GM12878 (cell line): ENCODE measurements around the gene FAM186B. TPM values are rescaled to one million over a fixed set of nuclear protein-coding genes. Genes with fewer than 3 reads are reported as not detected.

Experiments
- CHD4 ChIP-seq: fragments of 200-600 bp; sonication (generic); IDR thresholded peaks from 2 replicates; pipeline ENCODE4 v1.6.1; 2016; ENCODE audit warnings: mild to moderate bottlenecking
- KAT2A ChIP-seq: conservative IDR thresholded peaks from 2 replicates; pipeline ENCODE4 v1.6.1; 2011; ENCODE audit warnings: low read depth, low read length; ENCODE audit not compliant: control insufficient read depth
- USF1 ChIP-seq: IDR thresholded peaks from 2 replicates; pipeline ENCODE4 v1.6.1; 2011; ENCODE audit warnings: borderline replicate concordance, low read depth, mild to moderate bottlenecking, moderate library complexity, mixed read lengths, low read length; ENCODE audit not compliant: insufficient read depth; ENCODE audit errors: extremely low read length
- ZBED1 ChIP-seq: IDR thresholded peaks from 2 replicates; pipeline ENCODE4 v1.6.1; 2016; ENCODE audit warnings: borderline replicate concordance
- polyA plus RNA-seq, 11 experiments: library from polyadenylated mRNA; depleted of rRNA in 4 of 11; unstranded in 6 of 11; stranded (reverse) in 5 of 11; fragments of >200 nt; fragmentation: Nextera tagmentation in 4 of 11; fragmentation: Illumina TruSeq in 1 of 11; extraction: Ambion mirVana in 4 of 11; extraction: Trizol in 1 of 11; gene quantifications; 1 replicate in 1 of 11; 2 replicates in 10 of 11; pipeline versions ENCODE4 v1.2.1 to v1.2.3, GENCODE V29; 2011 to 2016; ENCODE audit warnings: inconsistent platforms in 2 of 11, missing spikeins in 2 of 11, low read depth in 1 of 11
- total RNA-seq, 4 experiments: library from RNA; depleted of rRNA in 3 of 4; stranded (reverse); fragments of >200 nt in 3 of 4; fragmentation: Illumina TruSeq in 1 of 4; extraction: Trizol in 1 of 4; gene quantifications; 2 replicates each; pipeline versions ENCODE4 v1.2.1 to v1.2.3, GENCODE V29; 2013 to 2021
- TF ChIP-seq, protein P1 (sequence below): IDR thresholded peaks from 2 replicates; pipeline ENCODE4 v1.6.1; 2012; ENCODE audit warnings: mild to moderate bottlenecking, low read depth, low read length
- TF ChIP-seq, protein P2 (sequence below): fragments of 450-650 bp; formaldehyde crosslinking; IDR thresholded peaks from 2 replicates; pipeline ENCODE4 v1.4.0; 2022; ENCODE audit warnings: mild to moderate bottlenecking, moderate library complexity

FAM186B gene
- total and polyA plus RNA-seq, 10 of the 15 experiments (the other 5 are each of a cell fraction or from before 2014, with no cell fraction given), result 0.13 to 0.79 (median 0.51) TPM

GRCh38 chr12:49559011-49559675 lies 46.3 kb downstream of the FAM186B start (continued):
- TF ChIP-seq USF1 (no peak), CHD4 (no peak), ZBED1 (no peak), KAT2A (no peak)
- TF ChIP-seq, protein P1, sequence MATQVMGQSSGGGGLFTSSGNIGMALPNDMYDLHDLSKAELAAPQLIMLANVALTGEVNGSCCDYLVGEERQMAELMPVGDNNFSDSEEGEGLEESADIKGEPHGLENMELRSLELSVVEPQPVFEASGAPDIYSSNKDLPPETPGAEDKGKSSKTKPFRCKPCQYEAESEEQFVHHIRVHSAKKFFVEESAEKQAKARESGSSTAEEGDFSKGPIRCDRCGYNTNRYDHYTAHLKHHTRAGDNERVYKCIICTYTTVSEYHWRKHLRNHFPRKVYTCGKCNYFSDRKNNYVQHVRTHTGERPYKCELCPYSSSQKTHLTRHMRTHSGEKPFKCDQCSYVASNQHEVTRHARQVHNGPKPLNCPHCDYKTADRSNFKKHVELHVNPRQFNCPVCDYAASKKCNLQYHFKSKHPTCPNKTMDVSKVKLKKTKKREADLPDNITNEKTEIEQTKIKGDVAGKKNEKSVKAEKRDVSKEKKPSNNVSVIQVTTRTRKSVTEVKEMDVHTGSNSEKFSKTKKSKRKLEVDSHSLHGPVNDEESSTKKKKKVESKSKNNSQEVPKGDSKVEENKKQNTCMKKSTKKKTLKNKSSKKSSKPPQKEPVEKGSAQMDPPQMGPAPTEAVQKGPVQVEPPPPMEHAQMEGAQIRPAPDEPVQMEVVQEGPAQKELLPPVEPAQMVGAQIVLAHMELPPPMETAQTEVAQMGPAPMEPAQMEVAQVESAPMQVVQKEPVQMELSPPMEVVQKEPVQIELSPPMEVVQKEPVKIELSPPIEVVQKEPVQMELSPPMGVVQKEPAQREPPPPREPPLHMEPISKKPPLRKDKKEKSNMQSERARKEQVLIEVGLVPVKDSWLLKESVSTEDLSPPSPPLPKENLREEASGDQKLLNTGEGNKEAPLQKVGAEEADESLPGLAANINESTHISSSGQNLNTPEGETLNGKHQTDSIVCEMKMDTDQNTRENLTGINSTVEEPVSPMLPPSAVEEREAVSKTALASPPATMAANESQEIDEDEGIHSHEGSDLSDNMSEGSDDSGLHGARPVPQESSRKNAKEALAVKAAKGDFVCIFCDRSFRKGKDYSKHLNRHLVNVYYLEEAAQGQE, result no peak
- TF ChIP-seq, protein P2, sequence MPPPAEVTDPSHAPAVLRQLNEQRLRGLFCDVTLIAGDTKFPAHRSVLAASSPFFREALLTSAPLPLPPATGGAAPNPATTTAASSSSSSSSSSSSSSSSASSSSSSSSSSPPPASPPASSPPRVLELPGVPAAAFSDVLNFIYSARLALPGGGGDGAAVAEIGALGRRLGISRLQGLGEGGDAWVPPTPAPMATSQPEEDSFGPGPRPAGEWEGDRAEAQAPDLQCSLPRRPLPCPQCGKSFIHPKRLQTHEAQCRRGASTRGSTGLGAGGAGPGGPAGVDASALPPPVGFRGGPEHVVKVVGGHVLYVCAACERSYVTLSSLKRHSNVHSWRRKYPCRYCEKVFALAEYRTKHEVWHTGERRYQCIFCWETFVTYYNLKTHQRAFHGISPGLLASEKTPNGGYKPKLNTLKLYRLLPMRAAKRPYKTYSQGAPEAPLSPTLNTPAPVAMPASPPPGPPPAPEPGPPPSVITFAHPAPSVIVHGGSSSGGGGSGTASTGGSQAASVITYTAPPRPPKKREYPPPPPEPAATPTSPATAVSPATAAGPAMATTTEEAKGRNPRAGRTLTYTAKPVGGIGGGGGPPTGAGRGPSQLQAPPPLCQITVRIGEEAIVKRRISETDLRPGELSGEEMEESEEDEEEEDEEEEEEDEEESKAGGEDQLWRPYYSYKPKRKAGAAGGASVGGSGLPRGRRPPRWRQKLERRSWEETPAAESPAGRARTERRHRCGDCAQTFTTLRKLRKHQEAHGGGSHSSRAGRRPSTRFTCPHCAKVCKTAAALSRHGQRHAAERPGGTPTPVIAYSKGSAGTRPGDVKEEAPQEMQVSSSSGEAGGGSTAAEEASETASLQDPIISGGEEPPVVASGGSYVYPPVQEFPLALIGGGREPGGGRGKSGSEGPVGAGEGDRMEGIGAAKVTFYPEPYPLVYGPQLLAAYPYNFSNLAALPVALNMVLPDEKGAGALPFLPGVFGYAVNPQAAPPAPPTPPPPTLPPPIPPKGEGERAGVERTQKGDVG, result no peak
- TF ChIP-seq, all 136 proteins: peak for 0
